Endothelial cell of umbilical vein (primary cell): Measurements from ENCODE around the gene TRIP11. TPM values are rescaled to one million over a fixed set of nuclear protein-coding genes. Genes with fewer than 3 reads are reported as not detected.

Experiments
- BruUV-seq: library from RNA; stranded (reverse); fragments of 400-500 nt; replicated peaks from 2 replicates; lab custom pipeline; 2021; lab: Mats Ljungman, UMichigan
- CTCF ChIA-PET: fragments of 300-600, 350-600 bp; sonication (Branson Sonifier 250); formaldehyde crosslinking; loops from one replicate; lab custom pipeline; 2021; ENCODE audit warnings: antibody characterized with exemption, inconsistent platforms; lab: Charles Lee
- POLR2A ChIA-PET: fragments of 300-600, 350-600 bp; sonication (Branson Sonifier 250); formaldehyde crosslinking; loops from one replicate; lab custom pipeline; 2021; ENCODE audit warnings: antibody characterized with exemption, inconsistent platforms; lab: Charles Lee
- DNase-seq: peaks from one replicate; pipeline ENCODE4 v3.0.0-alpha.2; 2011; ENCODE audit warnings: low read depth, low spot score
- FAIRE-seq: peaks from 2 replicates; lab custom pipeline; 2011; peaks lifted over from hg19 to GRCh38; lab: Jason Lieb, UNC
- H2AFZ ChIP-seq: 2 replicates; pipeline ENCODE4 v1.6.0; 2012; ENCODE audit warnings: low read depth, low read length, control low read depth, inconsistent platforms
- H3K27ac ChIP-seq: 2 replicates; pipeline ENCODE4 v1.5.1; 2011; ENCODE audit warnings: low read depth, mild to moderate bottlenecking, control low read depth, low read length, moderate library complexity; ENCODE audit not compliant: insufficient read depth
- H3K27me3 ChIP-seq, 2 experiments: 2 replicates each; pipeline versions ENCODE4 v1.6.0 to v1.6.1; 2011; ENCODE audit warnings: low read length in 2 of 2, mixed read lengths in 1 of 2; ENCODE audit not compliant: control insufficient read depth in 2 of 2, insufficient read depth in 2 of 2
- H3K36me3 ChIP-seq, 2 experiments: 2 replicates in 1 of 2; 3 replicates in 1 of 2; pipeline ENCODE4 v1.5.1; 2011; ENCODE audit warnings: low read length in 2 of 2, mild to moderate bottlenecking in 1 of 2, moderate library complexity in 1 of 2; ENCODE audit not compliant: control insufficient read depth in 2 of 2, insufficient read depth in 2 of 2; ENCODE audit errors: extremely low read depth in 1 of 2
- H3K4me1 ChIP-seq: 3 replicates; pipeline ENCODE4 v1.5.1; 2011; ENCODE audit warnings: mild to moderate bottlenecking, low read length; ENCODE audit not compliant: control insufficient read depth, insufficient read depth; ENCODE audit errors: extremely low read depth
- H3K4me2 ChIP-seq: 2 replicates; pipeline ENCODE4 v1.6.1; 2011; ENCODE audit warnings: low read length, control low read depth, mixed read lengths; ENCODE audit not compliant: insufficient read depth
- H3K4me3 ChIP-seq, 3 experiments: fragments of 200-600 bp in 1 of 3; sonication (generic), shearing (Covaris generic) in 1 of 3; replicated peaks in 1 of 3; 2 replicates each; pipeline ENCODE4 v1.5.1; 2011 to 2016; ENCODE audit warnings: control low read depth in 3 of 3, low read length in 3 of 3, mild to moderate bottlenecking in 2 of 3, inconsistent platforms in 1 of 3, low read depth in 1 of 3, moderate library complexity in 1 of 3; ENCODE audit not compliant: insufficient read depth in 1 of 3
- H3K79me2 ChIP-seq: 2 replicates; pipeline ENCODE4 v1.6.0; 2012; ENCODE audit warnings: low read length, inconsistent platforms; ENCODE audit not compliant: control insufficient read depth, insufficient read depth
- H3K9ac ChIP-seq: replicated peaks from 2 replicates; pipeline ENCODE3; 2011; ENCODE audit warnings: low read length, control low read depth; ENCODE audit not compliant: insufficient read depth; ENCODE audit errors: extremely low read depth
- H3K9me1 ChIP-seq: replicated peaks from 3 replicates; pipeline ENCODE4 v1.6.0; 2011; ENCODE audit warnings: mild to moderate bottlenecking, low read length; ENCODE audit not compliant: control insufficient read depth, insufficient read depth; ENCODE audit errors: extremely low read depth
- H3K9me3 ChIP-seq: replicated peaks from 2 replicates; pipeline ENCODE4 v1.5.1; 2012; ENCODE audit warnings: low read length, inconsistent platforms; ENCODE audit not compliant: control insufficient read depth, insufficient read depth
- H4K20me1 ChIP-seq: replicated peaks from 2 replicates; pipeline ENCODE3; 2011; ENCODE audit warnings: mild to moderate bottlenecking, low read length; ENCODE audit not compliant: control insufficient read depth, insufficient read depth; ENCODE audit errors: extremely low read depth
- EZH2 ChIP-seq: IDR thresholded peaks from 2 replicates; pipeline ENCODE4 v1.6.1; 2012; ENCODE audit warnings: borderline replicate concordance, low read depth, mild to moderate bottlenecking, moderate library complexity, low read length, inconsistent platforms; ENCODE audit not compliant: severe bottlenecking
- FOS ChIP-seq: IDR thresholded peaks from 2 replicates; pipeline ENCODE4 v1.6.1; 2011; ENCODE audit warnings: mild to moderate bottlenecking, low read length, moderate library complexity, borderline replicate concordance; ENCODE audit not compliant: insufficient read depth
- GATA2 ChIP-seq: IDR thresholded peaks from 2 replicates; pipeline ENCODE4 v1.7.0; 2011; ENCODE audit warnings: low read depth, mild to moderate bottlenecking, moderate library complexity, mixed read lengths, low read length; ENCODE audit not compliant: insufficient read length, insufficient read depth
- JUN ChIP-seq: IDR thresholded peaks from 2 replicates; pipeline ENCODE4 v1.6.1; 2011; ENCODE audit warnings: borderline replicate concordance, low read depth; ENCODE audit not compliant: insufficient read length, insufficient read depth
- dilution Hi-C: fragments of 300-500 bp; cut with MboI; formaldehyde crosslinking; loops from one replicate; pipeline ENCODE4 v1.15.0; 2019; ENCODE audit warnings: low sequenced_read_pairs; ENCODE audit not compliant: extremely low pct_ligation_motif_present
- intact Hi-C: fragments of 100-400 bp; cut with micrococcal nuclease; formaldehyde crosslinking; loops from one replicate; pipeline ENCODE4 v1.10.0; 2022
- polyA plus RNA-seq, 4 experiments: library from polyadenylated mRNA; depleted of rRNA in 3 of 4; stranded (reverse) in 3 of 4; unstranded in 1 of 4; fragments of >200 nt; gene quantifications; 2 replicates each; pipeline versions ENCODE4 v1.2.1 to v1.2.3, GENCODE V29; 2011 to 2012; ENCODE audit warnings: missing spikeins in 1 of 4
- total RNA-seq: library from RNA; stranded (reverse); gene quantifications from 2 replicates; pipeline ENCODE4 v1.2.3, GENCODE V29; 2021
- TF ChIP-seq, protein P1 (sequence below), 2 donors: IDR thresholded peaks; 1 replicate in 1 of 2; 2 replicates in 1 of 2; pipeline ENCODE4 v1.5.1; 2011; ENCODE audit warnings: low read length in 2 of 2, mild to moderate bottlenecking in 2 of 2, moderate library complexity in 2 of 2, control low read depth in 1 of 2, inconsistent platforms in 1 of 2, low read depth in 1 of 2; ENCODE audit not compliant: insufficient read depth in 1 of 2; ENCODE audit errors: extremely low read depth in 1 of 2
- TF ChIP-seq, protein P2 (sequence below): IDR thresholded peaks from 2 replicates; pipeline ENCODE4 v1.6.1; 2011; ENCODE audit not compliant: insufficient read depth, insufficient read length

TRIP11 gene
- total and polyA plus RNA-seq, 2 donors (not counting 3 experiments of a cell fraction or from before 2014, with no cell fraction given) = 7.0 to 58.0 TPM

GRCh38 chr14:91997492-91997891 lies 42.4 kb downstream of the TRIP11 start:
- H4K20me1 ChIP-seq = no peaks in the 10 kb centered on the region
- H3K9me3 ChIP-seq = no peaks in the 10 kb centered on the region
- H2AFZ ChIP-seq = no peak overlapping the region
- no peak for TF ChIP-seq GATA2
- peak; percentile 12 for TF ChIP-seq FOS
- FAIRE-seq (no peak), DNase-seq (peak; percentile 66)
- peak overlapping the region; percentile 5 for H3K4me2 ChIP-seq
- CTCF ChIA-PET = interaction anchor here (0.6 to 2.3 kb wide), 61 partner anchors 9 to 885 kb away, joined by 3 to 88 read pairs (median 6); partner anchors contain the start of genes ATXN3, CATSPERB, CPSF2 and FBLN5
- H3K4me1 ChIP-seq = peaks cover 44% of the 10 kb centered on the region
- POLR2A ChIA-PET = interaction anchor here (1.2 kb wide), 1 partner anchor 11 kb away, joined by 3 read pairs; no protein-coding TSS in a partner anchor
- no peaks in the 10 kb centered on the region for H3K36me3 ChIP-seq
- no peaks in the 10 kb centered on the region for H3K27me3 ChIP-seq
- intact Hi-C loops = loop anchor here (1.0 to 5.0 kb wide), 6 partner anchors 17 to 485 kb away; partner anchors contain the start of genes FBLN5 and PPP4R3A
- dilution Hi-C loops = no loop called here
- no peak overlapping the region for H3K4me3 ChIP-seq
- H3K9me1 ChIP-seq = no peaks in the 10 kb centered on the region
- no peak overlapping the region for H3K9ac ChIP-seq
- peak overlapping the region; percentile 45 for H3K27ac ChIP-seq
- no TSS peak for BruUV-seq
- no peaks in the 10 kb centered on the region for H3K79me2 ChIP-seq

- no peak overlapping the region for H3K4me3 ChIP-seq
- ChIA-PET CTCF (interaction anchor here (0.6 to 2.3 kb wide), 64 partner anchors 8 to 886 kb away, joined by 3 to 88 read pairs (median 5); partner anchors contain the start of genes ATXN3, CATSPERB, CPSF2 and FBLN5), POLR2A (interaction anchor here (1.2 kb wide), 2 partner anchors 11 to 43 kb away, joined by 3 to 5 read pairs; partner anchors contain the start of gene TRIP11)
- intact Hi-C loops (loop anchor here (1.0 to 5.0 kb wide), 6 partner anchors 17 to 485 kb away; partner anchors contain the start of genes FBLN5 and PPP4R3A), dilution Hi-C loops (no loop called here)
- DNase-seq (peak; percentile 85), FAIRE-seq (peak; percentile 8)
- H2AFZ ChIP-seq = no peak overlapping the region
- no peaks in the 10 kb centered on the region for H3K27me3 ChIP-seq
- peak overlapping the region; percentile 5 for H3K4me2 ChIP-seq
- H3K9ac ChIP-seq = no peak overlapping the region
- TF ChIP-seq JUN (peak; percentile 46), EZH2 (no peak), GATA2 (peak; percentile 38)
- TF ChIP-seq, protein P1, sequence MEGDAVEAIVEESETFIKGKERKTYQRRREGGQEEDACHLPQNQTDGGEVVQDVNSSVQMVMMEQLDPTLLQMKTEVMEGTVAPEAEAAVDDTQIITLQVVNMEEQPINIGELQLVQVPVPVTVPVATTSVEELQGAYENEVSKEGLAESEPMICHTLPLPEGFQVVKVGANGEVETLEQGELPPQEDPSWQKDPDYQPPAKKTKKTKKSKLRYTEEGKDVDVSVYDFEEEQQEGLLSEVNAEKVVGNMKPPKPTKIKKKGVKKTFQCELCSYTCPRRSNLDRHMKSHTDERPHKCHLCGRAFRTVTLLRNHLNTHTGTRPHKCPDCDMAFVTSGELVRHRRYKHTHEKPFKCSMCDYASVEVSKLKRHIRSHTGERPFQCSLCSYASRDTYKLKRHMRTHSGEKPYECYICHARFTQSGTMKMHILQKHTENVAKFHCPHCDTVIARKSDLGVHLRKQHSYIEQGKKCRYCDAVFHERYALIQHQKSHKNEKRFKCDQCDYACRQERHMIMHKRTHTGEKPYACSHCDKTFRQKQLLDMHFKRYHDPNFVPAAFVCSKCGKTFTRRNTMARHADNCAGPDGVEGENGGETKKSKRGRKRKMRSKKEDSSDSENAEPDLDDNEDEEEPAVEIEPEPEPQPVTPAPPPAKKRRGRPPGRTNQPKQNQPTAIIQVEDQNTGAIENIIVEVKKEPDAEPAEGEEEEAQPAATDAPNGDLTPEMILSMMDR (IDR thresholded peaks at IDR 0.05; ENCODE audit: extremely low read depth in 1 of 2, insufficient read depth in 1 of 2, low read depth in 1 of 2, low read length in 2 of 2) = peak; percentile 39 to 48
- TF ChIP-seq, protein P2, sequence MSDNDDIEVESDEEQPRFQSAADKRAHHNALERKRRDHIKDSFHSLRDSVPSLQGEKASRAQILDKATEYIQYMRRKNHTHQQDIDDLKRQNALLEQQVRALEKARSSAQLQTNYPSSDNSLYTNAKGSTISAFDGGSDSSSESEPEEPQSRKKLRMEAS = no peak
- H3K9me3 ChIP-seq = no peaks in the 10 kb centered on the region
- peaks cover 44% of the 10 kb centered on the region for H3K4me1 ChIP-seq
- H4K20me1 ChIP-seq = no peaks in the 10 kb centered on the region
- H3K36me3 ChIP-seq = peaks cover 0 to 2% of the 10 kb centered on the region in 2 experiments
- no peaks in the 10 kb centered on the region for H3K79me2 ChIP-seq
- H3K27ac ChIP-seq = peak overlapping the region; percentile 45
- no peaks in the 10 kb centered on the region for H3K9me1 ChIP-seq
- no TSS peak for BruUV-seq
Measured at GRCh38 chr14:91996948-91997371, 42.9 kb downstream of the TRIP11 start.
